PC-3 (cell line): ENCODE measurements around the gene MT1X. TPM values are rescaled to one million over a fixed set of nuclear protein-coding genes. Genes with fewer than 3 reads are reported as not detected.

Experiments
- ATAC-seq: fragments of 200-7000 bp; cut with Tn5 transposase; 2 replicates; pipeline ENCODE4 v1.9.1; 2020; ENCODE audit warnings: mild to moderate bottlenecking, moderate library complexity
- BruUV-seq: library from RNA; stranded (reverse); fragments of 400-500 nt; replicated peaks from 2 replicates; lab custom pipeline; 2021; lab: Mats Ljungman, UMichigan
- CTCF ChIA-PET: fragments of 300-600 bp; sonication (Branson Sonifier 250); formaldehyde crosslinking; loops from one replicate; lab custom pipeline; 2022; ENCODE audit warnings: antibody characterized with exemption; lab: Charles Lee
- POLR2A ChIA-PET: fragments of 300-600 bp; sonication (Branson Sonifier 250); formaldehyde crosslinking; loops from one replicate; lab custom pipeline; 2022; ENCODE audit warnings: antibody characterized with exemption; ENCODE audit not compliant: unreplicated experiment; lab: Charles Lee
- DNase-seq: peaks from one replicate; pipeline ENCODE4 v3.0.0-alpha.2; 2015
- H2AFZ ChIP-seq: fragments of 300-600 bp; sonication (generic); 2 replicates; pipeline ENCODE4 v1.6.0; 2016; ENCODE audit warnings: antibody characterized with exemption, low read length
- H3F3A ChIP-seq: fragments of 300-600 bp; sonication (generic); one replicate; pipeline ENCODE4 v1.6.0; 2017; ENCODE audit warnings: antibody characterized with exemption, low read length, control low read depth, mild to moderate bottlenecking; ENCODE audit not compliant: unreplicated experiment
- H3K27ac ChIP-seq: fragments of 300-600 bp; sonication (generic); 2 replicates; pipeline ENCODE4 v1.5.1; 2016; ENCODE audit warnings: mild to moderate bottlenecking, low read length
- H3K27me3 ChIP-seq: fragments of 300-600 bp; sonication (generic); 2 replicates; pipeline ENCODE4 v1.6.1; 2016; ENCODE audit warnings: low read length, mixed read lengths
- H3K36me3 ChIP-seq: fragments of 300-600 bp; sonication (generic); 2 replicates; pipeline ENCODE4 v1.6.1; 2016; ENCODE audit warnings: low read depth, mixed run types, low read length, mixed read lengths
- H3K4me1 ChIP-seq: fragments of 300-600 bp; sonication (generic); 2 replicates; pipeline ENCODE4 v1.5.1; 2016; ENCODE audit warnings: low read length; ENCODE audit not compliant: insufficient read depth
- H3K4me2 ChIP-seq: fragments of 300-600 bp; sonication (generic); 2 replicates; pipeline ENCODE4 v1.6.0; 2016; ENCODE audit warnings: low read length
- H3K4me3 ChIP-seq: fragments of 300-600 bp; sonication (generic); 2 replicates; pipeline ENCODE4 v1.5.1; 2016; ENCODE audit warnings: mild to moderate bottlenecking, low read length, mixed read lengths
- H3K79me2 ChIP-seq: fragments of 300-600 bp; sonication (generic); 2 replicates; pipeline ENCODE4 v1.6.1; 2017; ENCODE audit warnings: low read length, mixed read lengths
- H3K9ac ChIP-seq: fragments of 300-600 bp; sonication (generic); 2 replicates; pipeline ENCODE4 v1.6.0; 2016; ENCODE audit warnings: mild to moderate bottlenecking, low read length
- H3K9me2 ChIP-seq: fragments of 300-600 bp; sonication (generic); replicated peaks from 2 replicates; pipeline ENCODE4 v1.6.1; 2016; ENCODE audit warnings: mixed run types, low read length, mixed read lengths
- H3K9me3 ChIP-seq: fragments of 300-600 bp; sonication (generic); 2 replicates; pipeline ENCODE4 v1.6.1; 2016; ENCODE audit warnings: low read length, mixed read lengths
- H4K20me1 ChIP-seq: fragments of 300-600 bp; sonication (generic); 2 replicates; pipeline ENCODE4 v1.6.1; 2016; ENCODE audit warnings: low read length, mixed read lengths
- CTCF ChIP-seq: fragments of 300-600 bp; sonication (generic); conservative IDR thresholded peaks from 2 replicates; pipeline ENCODE4 v1.5.1; 2017; ENCODE audit warnings: antibody characterized with exemption, low read depth, mild to moderate bottlenecking, low read length
- EZH2 ChIP-seq: fragments of 300-600 bp; sonication (generic); IDR thresholded peaks from one replicate; pipeline ENCODE4 v1.6.1; 2017; ENCODE audit warnings: antibody characterized with exemption, mild to moderate bottlenecking, low read length; ENCODE audit not compliant: unreplicated experiment
- EZH2phosphoT487 ChIP-seq: fragments of 300-600 bp; sonication (generic); IDR thresholded peaks from 2 replicates; pipeline ENCODE4 v1.6.1; 2018; ENCODE audit warnings: mild to moderate bottlenecking, antibody characterized with exemption, low read length, borderline replicate concordance
- intact Hi-C: fragments of 100-400 bp; cut with micrococcal nuclease; formaldehyde crosslinking; loops from 2 replicates; pipeline ENCODE4 v1.9.0; 2023
- total RNA-seq: library from RNA; depleted of rRNA; stranded (reverse); fragments of >200 nt; gene quantifications from 2 replicates; pipeline ENCODE4 v1.2.3, GENCODE V29; 2014

The MT1X gene
- total RNA-seq, 1 experiment from 2014 or later = 120 TPM

DNA sequence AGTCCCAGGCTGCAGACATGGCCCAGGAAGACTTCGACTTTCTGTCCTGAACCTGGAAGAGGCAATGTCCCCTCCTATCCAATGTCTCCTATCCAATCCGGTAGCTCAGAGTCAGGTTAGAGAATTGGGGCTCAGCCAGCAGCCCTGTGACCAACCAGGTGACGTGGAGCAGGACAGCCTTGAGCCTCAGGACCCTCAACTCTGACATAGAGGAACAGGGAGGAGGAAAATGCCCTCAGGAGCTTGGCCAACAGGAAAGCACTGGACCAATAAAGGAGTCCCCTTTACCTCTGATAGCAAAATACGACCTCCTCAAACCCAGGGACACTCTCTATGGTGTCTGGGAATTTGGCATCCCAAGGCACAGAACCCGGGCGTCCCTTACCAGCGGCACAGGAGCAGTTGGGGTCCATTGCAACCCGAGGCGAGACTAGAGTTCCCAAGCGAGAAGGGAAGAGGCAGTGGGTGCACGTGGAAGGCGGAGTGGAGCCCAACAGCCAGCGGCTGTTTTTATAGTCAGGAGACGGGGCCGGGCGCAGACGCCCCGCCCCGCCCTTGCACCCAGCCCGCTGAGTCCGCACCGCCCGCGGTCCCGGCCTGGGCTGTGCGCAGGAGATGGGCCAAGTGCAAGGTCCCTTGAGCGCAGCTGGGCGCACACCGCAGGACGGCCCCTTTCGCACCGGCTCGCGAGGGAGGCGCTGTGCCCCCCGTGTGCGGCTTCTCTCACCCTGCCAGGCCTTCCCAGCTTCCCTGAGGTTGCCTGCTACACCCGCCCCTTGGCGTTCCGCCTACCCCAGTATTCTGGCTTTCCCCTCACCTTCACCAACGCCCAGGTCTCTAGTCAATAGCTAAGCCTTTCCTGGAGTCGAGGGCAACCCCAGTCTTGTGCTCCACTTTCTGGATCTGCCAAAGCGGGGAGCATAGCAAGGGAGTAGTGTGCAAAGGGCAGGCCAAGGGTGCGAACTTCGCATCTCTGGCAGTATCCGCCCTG lies 14.4 kb upstream of the MT1X start, which contains the start of gene MT1G:
Gene MT1G, minus strand, starts transcription at position 485 of the 991 bp plus-strand sequence. Its CDS starts 72 bp downstream, at position 413.
- Histone ChIP-seq H3K9me2 (no peaks in the 10 kb centered on the region), H3K4me2 (no peak within 1 kb of the TSS), H3K27ac (no peak within 1 kb of the TSS), H4K20me1 (no peaks in the 10 kb centered on the region), H3K9ac (no peak within 1 kb of the TSS), H3K9me3 (no peaks in the 10 kb centered on the region), H3K4me3 (no peak within 1 kb of the TSS), H3K27me3 (no peaks in the 10 kb centered on the region), H3K79me2 (no peaks in the 10 kb centered on the region), H2AFZ (no peak within 1 kb of the TSS), H3F3A (no peaks in the 10 kb centered on the region), H3K36me3 (no peaks in the 10 kb centered on the region), H3K4me1 (peaks cover 13% of the 10 kb centered on the region)
- ATAC-seq (no peak), DNase-seq (no peak)
- CTCF ChIA-PET = no interaction called here
- intact Hi-C loops = no loop called here
- TF ChIP-seq EZH2 (no peak), CTCF (no peak), EZH2phosphoT487 (no peak)
- no TSS peak for BruUV-seq
- POLR2A ChIA-PET = no interaction called here

DNA sequence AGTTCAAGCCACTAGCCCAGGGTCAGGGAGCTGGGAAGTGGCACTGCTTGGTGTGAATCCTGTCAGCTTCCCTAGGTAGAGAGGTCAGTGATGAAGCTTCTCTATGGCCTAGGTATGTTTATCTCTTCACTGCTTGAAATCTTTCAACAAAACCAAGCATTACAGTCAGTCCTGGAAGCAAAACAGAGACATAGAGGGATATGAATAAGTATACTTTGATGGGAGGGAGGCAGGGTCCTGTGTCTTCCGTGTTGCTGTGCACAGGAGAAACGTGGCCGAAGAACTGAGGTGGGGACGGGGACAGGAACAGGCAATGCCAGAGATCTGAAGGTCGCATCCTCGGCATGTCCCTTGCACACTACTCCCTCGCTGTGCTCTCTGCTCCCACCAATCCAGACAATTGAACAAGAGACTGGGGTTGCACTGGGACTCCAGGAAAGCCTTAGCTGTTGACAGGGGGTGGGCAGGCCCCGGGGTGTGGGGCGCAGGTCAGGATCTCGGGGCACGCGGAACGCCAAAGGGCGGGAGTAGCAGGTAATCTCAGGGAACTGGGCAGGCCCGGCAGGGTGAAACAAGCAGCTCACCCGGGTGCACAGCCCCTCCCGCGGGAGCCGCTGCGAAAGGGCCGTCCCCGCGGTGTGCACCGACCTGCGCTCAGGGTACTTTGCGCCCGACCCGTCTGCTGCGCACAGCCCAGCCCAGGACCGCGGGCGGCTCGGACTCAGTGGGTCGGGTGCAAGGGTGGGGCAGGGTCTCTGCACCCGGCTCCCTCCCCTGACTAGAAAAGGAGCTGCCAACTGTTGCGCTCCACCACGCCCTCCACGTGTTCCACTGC lies 13.0 kb upstream of the MT1X start, which contains the start of gene MT1H:
Gene MT1H, plus strand, starts transcription at position 810 of the 835 bp plus-strand sequence. CDS start 71 bp downstream, outside the sequence.
- no peak within 1 kb of the TSS for H3K4me2 ChIP-seq

More for the DNA sequence above, 13.0 kb upstream of the MT1X start, which contains the start of gene MT1H:
- no peaks in the 10 kb centered on the region for H3F3A ChIP-seq
- TF ChIP-seq CTCF (no peak), EZH2phosphoT487 (no peak), EZH2 (no peak)
- H3K9me2 ChIP-seq = no peaks in the 10 kb centered on the region
- no peak for ATAC-seq
- H3K79me2 ChIP-seq = no peaks in the 10 kb centered on the region
- CTCF ChIA-PET = no interaction called here
- H3K27me3 ChIP-seq = no peaks in the 10 kb centered on the region
- POLR2A ChIA-PET = no interaction called here
- no TSS peak for BruUV-seq
- no peak for DNase-seq
- no peaks in the 10 kb centered on the region for H4K20me1 ChIP-seq
- no peak within 1 kb of the TSS for H3K4me3 ChIP-seq
- intact Hi-C loops = no loop called here
- H2AFZ ChIP-seq = no peak within 1 kb of the TSS
- no peak within 1 kb of the TSS for H3K9ac ChIP-seq
- H3K9me3 ChIP-seq = no peaks in the 10 kb centered on the region
- H3K27ac ChIP-seq = no peak within 1 kb of the TSS
- H3K4me1 ChIP-seq = peaks cover 22% of the 10 kb centered on the region
- H3K36me3 ChIP-seq = no peaks in the 10 kb centered on the region
